Caco-2 (cell line): Measurements from ENCODE around the gene CHMP5. TPM values are rescaled to one million over a fixed set of nuclear protein-coding genes. Genes with fewer than 3 reads are reported as not detected.

ENCODE experiments used
- BruUV-seq: library from RNA; stranded (reverse); fragments of 400-500 nt; replicated peaks from 2 replicates; lab custom pipeline; 2021; lab: Mats Ljungman, UMichigan
- CTCF ChIA-PET: fragments of 300-600 bp; sonication (Branson Sonifier 250); formaldehyde crosslinking; loops from one replicate; lab custom pipeline; 2022; ENCODE audit warnings: antibody characterized with exemption; lab: Charles Lee
- POLR2A ChIA-PET: fragments of 300-600 bp; sonication (Branson Sonifier 250); formaldehyde crosslinking; loops from one replicate; lab custom pipeline; 2022; ENCODE audit warnings: antibody characterized with exemption; lab: Charles Lee
- DNase-seq, 2 experiments: peaks; one replicate each; pipeline versions ENCODE4 v3.0.0 to v3.0.0-alpha.2; 2020 to 2022
- H3K27me3 ChIP-seq: replicated peaks from 2 replicates; pipeline ENCODE4 v1.6.0; 2011; ENCODE audit warnings: low read length; ENCODE audit not compliant: control insufficient read depth, insufficient read depth
- H3K36me3 ChIP-seq: 2 replicates; pipeline ENCODE4 v1.5.1; 2011; ENCODE audit warnings: low read length; ENCODE audit not compliant: control insufficient read depth, insufficient read depth
- H3K4me1 ChIP-seq: fragments of 250-450 bp; sonication (Bioruptor Pico); 2 replicates; pipeline ENCODE4 v1.5.1; 2020; ENCODE audit warnings: mild to moderate bottlenecking
- H3K4me3 ChIP-seq: 2 replicates; pipeline ENCODE4 v1.5.1; 2011; ENCODE audit warnings: low read depth, mild to moderate bottlenecking, control low read depth, low read length
- H3K9me3 ChIP-seq: fragments of 250-450 bp; sonication (Bioruptor Pico); 2 replicates; pipeline ENCODE4 v1.5.1; 2020; ENCODE audit warnings: mild to moderate bottlenecking, moderate library complexity
- H3K27ac Mint-ChIP-seq: one replicate; pipeline ENCODE4 v1.8.0; 2022; ENCODE audit warnings: mixed read lengths; ENCODE audit not compliant: unreplicated experiment
- H3K27me3 Mint-ChIP-seq: one replicate; pipeline ENCODE4 v1.8.0; 2022; ENCODE audit warnings: mixed read lengths; ENCODE audit not compliant: insufficient read depth, unreplicated experiment
- H3K36me3 Mint-ChIP-seq: one replicate; pipeline ENCODE4 v1.8.0; 2022; ENCODE audit warnings: mild to moderate bottlenecking, mixed read lengths; ENCODE audit not compliant: insufficient read depth, unreplicated experiment
- H3K4me1 Mint-ChIP-seq: one replicate; pipeline ENCODE4 v1.8.0; 2022; ENCODE audit warnings: low read depth, mixed read lengths; ENCODE audit not compliant: unreplicated experiment
- H3K4me3 Mint-ChIP-seq: one replicate; pipeline ENCODE4 v1.8.0; 2022; ENCODE audit warnings: mild to moderate bottlenecking, moderate library complexity, mixed read lengths; ENCODE audit not compliant: unreplicated experiment
- H3K9me3 Mint-ChIP-seq: one replicate; pipeline ENCODE4 v1.8.0; 2022; ENCODE audit warnings: mixed read lengths; ENCODE audit not compliant: unreplicated experiment
- intact Hi-C: fragments of 100-400 bp; cut with micrococcal nuclease; formaldehyde crosslinking; loops from one replicate; pipeline ENCODE4 v1.10.0; 2022; ENCODE audit not compliant: unreplicated experiment
- total RNA-seq: library from RNA; stranded (reverse); gene quantifications from 2 replicates; pipeline ENCODE4 v1.2.3, GENCODE V29; 2022
- TF ChIP-seq, protein P1 (sequence below), 2 experiments: fragments of 200-600 bp in 1 of 2; IDR thresholded peaks; 1 replicate in 1 of 2; 2 replicates in 1 of 2; pipeline versions ENCODE4 v1.5.1 to v1.8.0; 2011 to 2022; ENCODE audit warnings: antibody characterized with exemption in 1 of 2, control low read depth in 1 of 2, inconsistent platforms in 1 of 2, low read depth in 1 of 2, low read length in 1 of 2, mild to moderate bottlenecking in 1 of 2, moderate library complexity in 1 of 2; ENCODE audit not compliant: insufficient read depth in 1 of 2, severe bottlenecking in 1 of 2, unreplicated experiment in 1 of 2

CHMP5 gene
- total RNA-seq, 1 experiment from 2014 or later, result 58.3 TPM

DNA sequence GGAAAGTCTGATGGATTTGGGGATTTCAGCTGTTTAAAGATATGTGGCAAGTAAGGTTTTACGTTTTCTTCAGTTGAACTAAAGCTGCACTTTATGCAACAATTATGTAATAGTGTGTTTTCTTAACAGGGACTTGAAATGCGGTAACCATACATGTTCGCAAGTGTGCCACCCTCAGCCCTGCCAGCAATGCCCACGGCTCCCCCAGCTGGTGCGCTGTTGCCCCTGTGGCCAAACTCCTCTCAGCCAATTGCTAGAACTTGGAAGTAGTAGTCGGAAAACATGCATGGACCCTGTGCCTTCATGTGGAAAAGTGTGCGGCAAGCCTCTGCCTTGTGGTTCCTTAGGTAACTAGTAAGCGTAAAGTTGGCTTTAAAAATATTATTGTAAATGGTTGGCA, 53.9 kb downstream of the CHMP5 start:
- no peak for DNase-seq
- H3K36me3 Mint-ChIP-seq, result peaks cover 89% of the 10 kb centered on the region
- no peak overlapping the region for H3K4me3 Mint-ChIP-seq
- ChIA-PET POLR2A (no interaction called here), CTCF (no interaction called here)
- Histone ChIP-seq H3K4me3 (no peak overlapping the region), H3K9me3 (no peaks in the 10 kb centered on the region), H3K27me3 (no peaks in the 10 kb centered on the region), H3K4me1 (no peaks in the 10 kb centered on the region), H3K36me3 (peaks cover 3% of the 10 kb centered on the region; the same call in 1 of the 2 replicates)
- no peaks in the 10 kb centered on the region for H3K9me3 Mint-ChIP-seq
- no TSS peak for BruUV-seq
- TF ChIP-seq, protein P1, sequence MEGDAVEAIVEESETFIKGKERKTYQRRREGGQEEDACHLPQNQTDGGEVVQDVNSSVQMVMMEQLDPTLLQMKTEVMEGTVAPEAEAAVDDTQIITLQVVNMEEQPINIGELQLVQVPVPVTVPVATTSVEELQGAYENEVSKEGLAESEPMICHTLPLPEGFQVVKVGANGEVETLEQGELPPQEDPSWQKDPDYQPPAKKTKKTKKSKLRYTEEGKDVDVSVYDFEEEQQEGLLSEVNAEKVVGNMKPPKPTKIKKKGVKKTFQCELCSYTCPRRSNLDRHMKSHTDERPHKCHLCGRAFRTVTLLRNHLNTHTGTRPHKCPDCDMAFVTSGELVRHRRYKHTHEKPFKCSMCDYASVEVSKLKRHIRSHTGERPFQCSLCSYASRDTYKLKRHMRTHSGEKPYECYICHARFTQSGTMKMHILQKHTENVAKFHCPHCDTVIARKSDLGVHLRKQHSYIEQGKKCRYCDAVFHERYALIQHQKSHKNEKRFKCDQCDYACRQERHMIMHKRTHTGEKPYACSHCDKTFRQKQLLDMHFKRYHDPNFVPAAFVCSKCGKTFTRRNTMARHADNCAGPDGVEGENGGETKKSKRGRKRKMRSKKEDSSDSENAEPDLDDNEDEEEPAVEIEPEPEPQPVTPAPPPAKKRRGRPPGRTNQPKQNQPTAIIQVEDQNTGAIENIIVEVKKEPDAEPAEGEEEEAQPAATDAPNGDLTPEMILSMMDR (IDR thresholded peaks at IDR 0.05; ENCODE audit: insufficient read depth in 1 of 2, low read depth in 1 of 2, low read length in 1 of 2, severe bottlenecking in 1 of 2, unreplicated experiment in 1 of 2), result no peak
- H3K27ac Mint-ChIP-seq, result no peak overlapping the region
- intact Hi-C loops, result no loop called here
- no peaks in the 10 kb centered on the region for H3K27me3 Mint-ChIP-seq
- H3K4me1 Mint-ChIP-seq, result no peaks in the 10 kb centered on the region

DNA sequence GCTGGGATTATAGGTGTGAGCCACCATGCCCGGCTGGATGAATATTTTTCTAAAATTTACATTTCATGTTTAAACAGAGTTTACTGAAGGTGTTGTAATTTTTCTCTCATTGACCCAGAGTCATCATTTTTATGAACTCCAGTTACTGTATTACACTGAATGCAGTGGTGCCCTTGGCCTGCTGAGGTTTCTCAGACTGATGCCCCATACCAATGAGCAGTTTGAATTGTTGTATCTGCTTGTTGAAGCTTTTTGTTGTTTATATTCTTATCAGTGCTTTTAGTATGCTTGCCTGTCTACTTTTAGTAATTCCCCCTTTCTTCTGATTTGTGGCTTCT, 55.4 kb downstream of the CHMP5 start:
- Mint-ChIP-seq H3K4me3 (no peak overlapping the region), H3K27me3 (no peaks in the 10 kb centered on the region), H3K36me3 (peaks cover 98% of the 10 kb centered on the region), H3K9me3 (no peaks in the 10 kb centered on the region), H3K27ac (no peak overlapping the region), H3K4me1 (no peaks in the 10 kb centered on the region)
- intact Hi-C loops, result loop anchor here (10.0 kb wide), 1 partner anchor 55 kb away; the partner anchor contains the start of genes BAG1 and CHMP5
- no peaks in the 10 kb centered on the region for H3K27me3 ChIP-seq
- H3K4me3 ChIP-seq, result no peak overlapping the region
- peaks cover 3% of the 10 kb centered on the region; the same call in 1 of the 2 replicates for H3K36me3 ChIP-seq
- no peak for DNase-seq
- BruUV-seq, result no TSS peak
- no peaks in the 10 kb centered on the region for H3K4me1 ChIP-seq
- ChIA-PET POLR2A (no interaction called here), CTCF (no interaction called here)
- H3K9me3 ChIP-seq, result no peaks in the 10 kb centered on the region
- TF ChIP-seq, protein P1 (IDR thresholded peaks at IDR 0.05; ENCODE audit: insufficient read depth in 1 of 2, low read depth in 1 of 2, low read length in 1 of 2, severe bottlenecking in 1 of 2, unreplicated experiment in 1 of 2), result no peak

DNA sequence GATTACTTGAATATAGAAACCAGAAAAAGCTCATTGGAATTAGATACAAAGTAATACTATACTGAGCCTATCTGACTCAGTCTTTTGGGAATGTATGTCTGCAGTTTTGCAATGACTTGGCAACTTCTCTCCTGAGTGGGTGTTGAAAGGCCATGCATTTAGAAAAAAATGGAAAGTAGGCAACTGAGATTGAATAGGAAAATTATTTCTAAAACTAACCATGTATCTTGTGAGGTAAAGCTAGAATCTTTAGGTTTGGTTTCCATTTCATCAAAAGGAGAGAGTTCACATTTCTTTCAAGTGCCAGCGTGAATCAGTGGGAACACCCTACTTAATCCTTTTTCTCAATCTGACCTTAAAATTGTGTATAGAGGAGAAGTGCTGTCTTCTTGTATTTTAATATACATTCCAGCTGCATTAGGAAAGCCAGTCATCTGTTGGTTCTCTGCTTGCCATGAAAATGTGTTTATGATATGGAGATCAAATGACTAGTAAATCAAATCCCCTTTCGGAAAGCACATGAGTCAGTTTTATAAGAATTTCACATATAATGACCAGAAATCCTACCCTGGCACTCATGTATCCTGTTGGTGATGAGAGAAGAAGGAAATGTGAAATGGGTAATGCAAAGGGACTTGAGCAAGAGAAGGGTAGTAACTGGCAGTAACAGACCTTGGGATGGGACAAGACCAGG, 55.9 kb downstream of the CHMP5 start:
- Histone ChIP-seq H3K4me3 (no peak overlapping the region), H3K36me3 (peaks cover 3% of the 10 kb centered on the region; the same call in 1 of the 2 replicates), H3K4me1 (no peaks in the 10 kb centered on the region), H3K27me3 (no peaks in the 10 kb centered on the region), H3K9me3 (no peaks in the 10 kb centered on the region)
- Mint-ChIP-seq H3K9me3 (no peaks in the 10 kb centered on the region), H3K27me3 (no peaks in the 10 kb centered on the region), H3K4me1 (no peaks in the 10 kb centered on the region), H3K27ac (no peak overlapping the region), H3K36me3 (peaks cover 96% of the 10 kb centered on the region), H3K4me3 (no peak overlapping the region)
- POLR2A ChIA-PET, result no interaction called here
- no peak for DNase-seq
- BruUV-seq, result no TSS peak
- TF ChIP-seq, protein P1 (IDR thresholded peaks at IDR 0.05; ENCODE audit: insufficient read depth in 1 of 2, low read depth in 1 of 2, low read length in 1 of 2, severe bottlenecking in 1 of 2, unreplicated experiment in 1 of 2), result no peak
- CTCF ChIA-PET, result no interaction called here
- intact Hi-C loops, result loop anchor here (10.0 kb wide), 1 partner anchor 56 kb away; the partner anchor contains the start of genes BAG1 and CHMP5
